Frontal cortex (tissue), 4 donors: ENCODE results near the gene PTPRN2. TPM values are rescaled to one million over a fixed set of nuclear protein-coding genes. Genes with fewer than 3 reads are reported as not detected.
"Not testable (repeated sequence)": the region's sequence is repeated elsewhere in the genome, so short reads cannot be mapped to it uniquely, and the experiment has no call there.

Experiments used
- DNase-seq, 2 donors: peaks; one replicate each; pipeline ENCODE4 v3.0.0; 2012; ENCODE audit warnings: low spot score in 2 of 2
- FAIRE-seq: peaks from 2 replicates; lab custom pipeline; 2012; peaks lifted over from hg19 to GRCh38; lab: Jason Lieb, UNC
- total RNA-seq: library from RNA; depleted of rRNA; stranded (reverse); fragments of >200 nt; gene quantifications from one replicate; pipeline ENCODE4 v1.2.3, GENCODE V29; 2014
- donor health status: control.
- donor health status: control.
- donor health status: control.

The PTPRN2 gene
- total RNA-seq, 1 donor from 2014 or later, result 52.2 TPM

GRCh38 chr7:158537516-158537882, 50.1 kb downstream of the PTPRN2 start:
- no peak for FAIRE-seq

DNA sequence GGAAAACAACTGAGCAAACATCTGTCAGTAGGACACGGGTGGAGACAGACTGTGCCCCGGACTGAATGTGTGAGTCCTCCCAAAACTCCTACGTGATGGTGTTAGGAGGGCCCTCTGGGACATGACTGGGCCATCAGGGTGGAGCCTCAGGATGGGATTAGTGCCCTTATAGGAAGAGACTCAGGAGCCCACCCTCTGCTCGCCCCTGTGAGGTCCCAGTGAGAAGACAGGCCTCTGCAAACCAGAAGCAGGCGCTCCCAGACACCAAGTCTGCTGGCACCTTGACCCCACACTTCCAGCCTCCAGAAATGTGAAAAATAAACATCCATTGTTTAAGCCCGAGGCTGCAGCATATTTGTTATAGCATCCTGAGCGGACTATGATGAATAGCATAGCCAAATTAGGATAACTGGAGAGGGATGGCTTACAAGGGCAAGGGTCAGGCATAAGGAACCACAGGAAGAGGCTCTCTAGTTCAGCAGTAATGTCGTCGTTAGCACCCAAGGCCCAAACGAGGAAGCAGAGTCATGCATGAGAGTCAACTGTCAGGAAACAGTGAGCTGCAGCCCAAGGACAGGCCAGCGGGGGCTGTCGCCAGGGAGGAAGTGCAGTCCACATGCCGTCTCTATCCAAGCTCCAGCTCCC, 50.6 kb downstream of the PTPRN2 start:
- DNase-seq (no peak), FAIRE-seq (no peak)

More at GRCh38 chr7:158537516-158537882, 50.1 kb downstream of the PTPRN2 start:
- no peak for DNase-seq

GRCh38 chr7:158535079-158535478, 52.5 kb downstream of the PTPRN2 start:
- no peak for DNase-seq
- no peak for FAIRE-seq

DNA sequence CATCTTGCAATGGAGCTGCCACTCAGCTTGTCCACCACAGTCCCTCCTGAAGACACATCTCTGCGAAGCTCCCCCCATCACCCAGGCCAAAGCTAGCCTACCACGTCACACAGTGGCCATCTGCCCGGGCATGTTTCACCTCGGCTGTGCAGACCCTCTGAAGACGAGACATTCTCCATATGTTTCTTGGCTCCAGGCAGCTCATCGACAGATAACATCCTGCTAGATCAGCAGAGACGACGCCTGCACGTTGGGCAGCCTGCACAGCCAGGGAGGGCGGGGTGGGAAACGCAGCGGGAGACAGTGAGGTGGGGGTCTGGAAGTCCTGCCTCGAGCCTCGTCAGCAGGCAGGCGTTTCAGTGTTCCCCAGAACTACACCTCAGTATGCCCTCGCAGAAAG, 53.0 kb downstream of the PTPRN2 start:
- DNase-seq (no peak), FAIRE-seq (no peak)

DNA sequence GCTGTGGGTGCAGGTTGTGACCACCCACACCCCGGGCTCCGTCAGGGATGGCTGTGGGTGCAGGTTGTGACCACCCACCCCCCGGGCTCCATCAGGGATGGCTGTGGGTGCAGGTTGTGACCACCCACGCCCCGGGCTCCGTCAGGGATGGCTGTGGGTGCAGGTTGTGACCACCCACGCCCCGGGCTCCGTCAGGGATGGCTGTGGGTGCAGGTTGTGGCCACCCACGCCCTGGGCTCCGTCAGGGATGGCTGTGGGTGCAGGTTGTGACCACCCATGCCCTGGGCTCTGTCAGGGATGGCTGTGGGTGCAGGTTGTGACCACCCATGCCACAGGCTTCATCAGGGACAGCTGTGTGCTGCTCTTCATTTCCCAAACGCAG, 53.5 kb downstream of the PTPRN2 start:
- FAIRE-seq, DNase-seq: not testable (repeated sequence)

GRCh38 chr7:158533386-158534133, 54.1 kb downstream of the PTPRN2 start:
- FAIRE-seq (no peak), DNase-seq (no peak)

- DNase-seq (no peak), FAIRE-seq (no peak)
Measured at GRCh38 chr7:158532093-158532627, 55.5 kb downstream of the PTPRN2 start.

DNA sequence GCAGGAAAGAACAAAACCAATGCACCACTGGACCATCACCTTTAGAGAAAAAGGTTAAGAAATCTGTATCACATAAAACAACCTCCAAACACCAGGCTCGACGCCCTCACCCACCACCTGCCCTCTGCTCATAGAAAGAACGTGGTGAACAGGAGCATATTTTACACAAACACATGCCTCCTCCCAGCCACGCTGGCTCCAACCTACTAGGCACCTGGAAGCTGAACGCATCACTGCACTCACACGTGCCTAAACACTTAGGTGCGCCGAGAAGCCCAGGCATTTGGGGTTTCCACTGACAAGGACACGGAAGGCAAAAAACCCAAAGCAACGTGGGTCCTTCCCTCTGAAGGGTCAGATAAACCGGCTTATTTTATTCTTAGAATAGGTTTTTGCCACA, 56.0 kb downstream of the PTPRN2 start:
- DNase-seq (no peak), FAIRE-seq (no peak)

DNA sequence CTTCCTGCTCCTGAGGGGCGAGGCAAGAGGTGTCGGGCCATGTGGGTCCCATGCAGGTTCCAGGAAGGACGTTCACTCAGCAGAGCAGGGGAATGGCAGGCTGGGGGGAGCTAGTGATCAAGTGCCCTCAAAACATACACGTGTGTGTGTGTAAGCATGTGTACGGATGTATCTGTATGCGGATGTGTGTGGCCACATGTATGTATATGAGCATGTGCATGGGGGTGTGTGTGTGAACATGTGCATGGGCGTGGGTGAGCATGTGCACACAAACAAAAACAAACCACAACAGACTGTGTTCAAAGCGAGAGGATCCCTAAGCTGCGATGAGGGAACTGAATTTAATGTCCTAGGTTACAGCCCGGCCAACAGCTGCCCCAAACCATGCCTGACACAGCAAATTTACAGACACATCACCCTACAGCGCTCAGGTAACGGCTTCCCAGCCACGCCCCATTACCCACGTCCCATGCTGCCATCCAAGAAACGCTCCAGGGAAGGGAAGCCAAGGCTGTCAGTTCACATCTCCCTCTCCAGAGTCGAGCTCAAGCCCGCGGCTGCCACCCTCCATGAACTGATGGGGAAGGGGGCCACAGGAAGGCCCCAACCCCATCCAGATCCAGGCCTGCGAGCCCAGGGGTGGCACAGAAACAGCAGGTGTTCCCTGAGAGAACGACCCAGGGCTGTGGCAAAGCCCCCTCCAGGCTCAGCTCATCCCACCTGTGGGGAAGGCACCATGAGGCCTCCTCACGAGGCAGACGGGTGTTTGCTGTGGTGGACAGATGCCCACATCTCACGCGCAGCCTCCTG, 56.6 kb downstream of the PTPRN2 start:
- FAIRE-seq, result no peak

GRCh38 chr7:158529181-158530096, 58.2 kb downstream of the PTPRN2 start:
- FAIRE-seq (no peak), DNase-seq (no peak)

More for the DNA sequence above, 56.6 kb downstream of the PTPRN2 start:
- DNase-seq, result no peak

DNA sequence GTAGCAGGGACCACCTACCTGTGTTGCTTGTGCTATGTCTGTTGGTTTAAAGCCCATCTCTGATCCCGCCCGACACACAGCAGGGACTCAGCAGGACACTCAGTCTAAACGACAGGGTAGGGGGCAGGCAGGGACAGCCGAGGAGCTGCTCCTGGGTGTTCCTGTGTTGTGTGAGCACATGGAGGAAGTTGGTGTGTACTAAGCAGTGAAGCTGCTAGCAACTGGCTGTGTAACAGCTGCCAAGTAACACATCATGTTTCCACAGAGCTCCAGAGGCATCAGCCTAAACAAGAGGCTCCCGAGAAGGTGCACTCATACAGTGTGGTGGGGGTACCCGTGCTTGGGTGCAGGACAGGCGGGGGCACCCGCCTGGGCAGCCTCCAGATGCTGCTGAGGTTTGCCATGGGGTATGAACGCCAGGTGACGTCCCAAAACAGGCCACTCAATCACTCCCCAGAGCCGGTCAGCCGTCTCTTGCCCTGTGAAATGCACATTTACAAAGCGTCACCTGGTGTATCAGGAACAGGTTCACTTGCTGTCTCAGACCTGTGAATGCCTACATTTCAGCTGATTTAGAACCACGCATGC, 59.6 kb downstream of the PTPRN2 start:
- FAIRE-seq, result no peak
- DNase-seq, result no peak

DNA sequence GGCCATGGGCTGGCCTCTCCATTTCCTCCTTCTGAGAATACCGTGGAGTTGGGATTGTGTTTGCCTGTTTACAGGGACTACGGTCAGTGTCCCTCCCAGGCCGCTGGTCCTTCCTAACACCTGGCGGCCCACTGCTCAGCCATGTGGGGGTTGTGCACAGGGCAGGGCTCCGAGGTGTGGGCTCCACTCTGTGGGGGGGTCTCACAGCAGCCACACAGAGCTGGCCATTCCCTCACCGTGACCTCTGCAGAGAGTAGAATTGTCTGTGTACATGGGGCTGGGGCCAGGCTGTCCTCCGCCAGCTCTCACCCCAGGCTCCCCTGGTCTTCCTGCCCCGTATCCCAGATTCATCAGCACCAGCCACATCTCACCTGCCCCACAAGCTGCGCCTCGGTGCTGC, 60.1 kb downstream of the PTPRN2 start:
- FAIRE-seq (no peak), DNase-seq (no peak)

DNA sequence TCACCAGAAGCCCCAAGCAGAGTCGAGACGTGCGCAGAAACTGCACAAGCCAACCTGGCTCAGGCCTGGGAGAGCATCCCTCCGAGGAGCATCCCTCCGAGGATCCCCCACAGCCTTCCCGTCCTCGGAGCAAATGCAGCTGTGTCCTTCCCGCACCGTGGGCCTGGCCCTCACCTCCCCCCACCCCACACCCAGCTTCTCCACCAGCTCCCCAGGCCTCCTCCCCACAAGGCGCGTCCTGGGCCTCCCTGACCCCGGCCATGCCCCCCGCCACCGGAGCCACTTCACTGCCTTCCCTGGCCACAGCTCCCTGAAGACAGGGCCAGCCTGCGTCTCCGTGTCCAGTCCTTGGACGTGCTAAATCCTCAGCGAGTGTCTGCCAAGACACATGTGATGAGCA, 60.6 kb downstream of the PTPRN2 start:
- no peak for FAIRE-seq
- no peak for DNase-seq

DNA sequence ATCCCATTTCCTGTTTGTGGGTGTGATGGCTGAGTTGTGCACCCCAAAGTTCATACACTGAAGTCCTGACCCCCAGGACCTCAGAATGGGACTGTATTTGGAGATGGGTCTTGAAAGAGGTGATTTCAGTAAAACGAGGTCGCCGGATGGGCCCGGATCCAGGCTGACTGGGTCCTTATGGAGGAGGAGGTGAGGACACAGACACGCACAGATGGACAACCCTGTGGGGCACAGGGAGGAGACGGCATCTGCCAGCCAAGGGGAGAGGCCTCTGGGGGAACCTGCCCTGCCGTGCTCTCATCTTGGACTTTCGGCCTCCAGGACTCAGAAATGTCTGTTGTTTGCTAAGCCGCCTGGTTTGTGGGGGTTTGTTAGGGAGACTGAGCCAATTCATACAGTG, 61.1 kb downstream of the PTPRN2 start:
- FAIRE-seq (no peak), DNase-seq (no peak)

DNA sequence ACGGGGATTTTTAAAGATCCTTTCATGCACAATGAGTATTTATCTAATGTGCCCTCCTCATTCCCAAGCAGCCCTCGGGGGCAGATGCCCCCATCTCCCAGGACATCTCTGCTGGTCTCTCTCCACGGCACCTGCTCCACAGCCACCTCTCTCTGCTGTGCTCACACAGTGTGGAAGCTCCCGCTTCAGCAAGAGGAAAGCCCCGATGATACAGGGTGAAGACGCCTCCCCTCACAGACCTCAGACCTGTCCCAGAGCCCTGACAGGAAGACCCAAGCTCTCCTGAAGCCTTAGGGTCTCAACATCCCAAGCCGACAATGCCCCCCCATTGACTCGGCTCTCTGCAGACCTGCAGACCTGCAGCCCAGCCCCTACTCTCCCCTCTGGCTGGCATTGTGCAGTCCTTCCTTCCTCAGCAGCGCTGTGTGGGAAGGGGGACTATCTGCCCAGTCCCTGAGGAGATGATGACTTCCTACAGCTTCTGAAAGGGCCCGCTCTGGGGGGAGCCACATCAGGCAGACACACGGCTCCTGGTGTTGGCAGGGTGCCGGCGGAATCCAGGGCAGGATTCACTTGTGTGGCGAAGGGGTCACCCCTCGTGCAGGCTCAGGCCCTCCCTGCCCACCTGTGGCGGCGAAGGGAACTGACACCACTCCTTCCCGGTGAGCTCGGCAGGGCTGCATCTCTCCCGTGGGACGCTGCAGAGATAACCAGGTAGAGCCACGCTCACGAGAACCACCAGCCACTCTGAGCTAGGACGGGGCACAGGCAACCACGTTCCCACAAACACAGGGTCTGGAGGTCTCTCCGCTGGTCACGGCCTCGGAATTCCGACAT, 61.8 kb downstream of the PTPRN2 start:
- no peak for DNase-seq
- FAIRE-seq, result no peak

GRCh38 chr7:158524749-158525635, 62.6 kb downstream of the PTPRN2 start:
- FAIRE-seq (no peak), DNase-seq (no peak)

DNA sequence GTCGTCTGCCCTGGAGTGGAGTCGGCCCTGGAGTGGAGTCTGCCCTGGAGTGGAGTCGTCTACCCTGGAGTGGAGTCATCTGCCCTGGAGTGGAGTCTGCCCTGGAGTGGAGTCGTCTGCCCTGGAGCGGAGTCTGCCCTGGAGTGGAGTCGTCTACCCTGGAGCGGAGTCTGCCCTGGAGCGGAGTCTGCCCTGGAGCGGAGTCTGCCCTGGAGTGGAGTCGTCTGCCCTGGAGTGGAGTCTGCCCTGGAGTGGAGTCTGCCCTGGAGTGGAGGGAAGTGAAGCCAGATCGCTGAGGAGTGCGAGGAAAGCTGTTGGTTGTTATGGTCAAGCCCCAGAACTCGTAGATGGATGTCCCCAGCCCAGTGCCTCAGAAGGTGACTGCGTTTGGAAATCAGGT, 63.3 kb downstream of the PTPRN2 start:
- FAIRE-seq, DNase-seq: not testable (repeated sequence)
